Measurements from ENCODE around the gene INO80D.
"Not testable (repeated sequence)": the region's sequence is repeated elsewhere in the genome, so short reads cannot be mapped to it uniquely, and the experiment has no call there.

Gene INO80D

GRCh38 chr2:206031162-206031784, 54.7 kb downstream of the INO80D start:
- DNase-seq (ENCODE audit: low spot score), result no peak

GRCh38 chr2:206028101-206028500, 57.9 kb downstream of the INO80D start:
- no peak for DNase-seq (ENCODE audit: low spot score)

GRCh38 chr2:206023183-206023582, 62.8 kb downstream of the INO80D start:
- DNase-seq (ENCODE audit: low spot score), result no peak

- no peak for DNase-seq (ENCODE audit: low spot score)
These were observed 65.8 kb downstream of the INO80D start for GRCh38 chr2:206020171-206020570.

GRCh38 chr2:206015746-206016145, 70.2 kb downstream of the INO80D start:
- DNase-seq (ENCODE audit: low spot score), result not testable (repeated sequence)

- DNase-seq (ENCODE audit: low spot score), result no peak
These were observed 74.2 kb downstream of the INO80D start for GRCh38 chr2:206011795-206012194.

- DNase-seq (ENCODE audit: low spot score), result no peak
These were observed 74.9 kb downstream of the INO80D start for GRCh38 chr2:206011018-206011614.

- DNase-seq (ENCODE audit: low spot score), result no peak
These were observed 81.8 kb downstream of the INO80D start for GRCh38 chr2:206004004-206004693.

- no peak for DNase-seq (ENCODE audit: low spot score)
These were observed 83.5 kb downstream of the INO80D start for GRCh38 chr2:206002440-206002839.

GRCh38 chr2:206001912-206002311, 84.1 kb downstream of the INO80D start:
- DNase-seq (ENCODE audit: low spot score), result no peak

- no peak for DNase-seq (ENCODE audit: low spot score)
These were observed 85.2 kb downstream of the INO80D start for GRCh38 chr2:206000776-206001175.

- DNase-seq (ENCODE audit: low spot score), result no peak
These were observed 87.4 kb downstream of the INO80D start for GRCh38 chr2:205998583-205998982.

GRCh38 chr2:205996161-205996560, 89.8 kb downstream of the INO80D start:
- no peak for DNase-seq (ENCODE audit: low spot score)

GRCh38 chr2:205995260-205995659, 90.7 kb downstream of the INO80D start:
- no peak for DNase-seq (ENCODE audit: low spot score)

- no peak for DNase-seq (ENCODE audit: low spot score)
These were observed 91.6 kb downstream of the INO80D start for GRCh38 chr2:205994344-205994743.

- DNase-seq (ENCODE audit: low spot score), result no peak
These were observed 95.9 kb downstream of the INO80D start for GRCh38 chr2:205990104-205990503.

GRCh38 chr2:205989271-205990071, 96.5 kb downstream of the INO80D start:
- peak; percentile 12 for DNase-seq (ENCODE audit: low spot score)

GRCh38 chr2:205988681-205989080, 97.3 kb downstream of the INO80D start:
- DNase-seq (ENCODE audit: low spot score), result not testable (repeated sequence)

GRCh38 chr2:205988274-205988673, 97.7 kb downstream of the INO80D start:
- DNase-seq (ENCODE audit: low spot score), result no peak

- DNase-seq (ENCODE audit: low spot score), result not testable (repeated sequence)
These were observed 99.6 kb downstream of the INO80D start for GRCh38 chr2:205986334-205986733.

- DNase-seq (ENCODE audit: low spot score), result no peak
These were observed 101.6 kb downstream of the INO80D start for GRCh38 chr2:205984381-205984780.

- no peak for DNase-seq (ENCODE audit: low spot score)
These were observed 103.1 kb downstream of the INO80D start for GRCh38 chr2:205982776-205983327.

Data from Ammon's horn (tissue), 1 donor.